A549 (cell line): Measurements from ENCODE around the gene MYH8.

Experiments
- CHD4 ChIP-seq: fragments of 200-600 bp; sonication (generic); IDR thresholded peaks from 2 replicates; pipeline ENCODE4 v1.6.1; 2016; ENCODE audit warnings: antibody characterized with exemption, mild to moderate bottlenecking, borderline replicate concordance
- CTCF ChIP-seq: fragments of >200 bp; sonication (Bioruptor Twin); formaldehyde crosslinking; IDR thresholded peaks from 3 replicates; pipeline ENCODE4 v1.5.1; 2016
- MAZ ChIP-seq: fragments of 150-350 bp; IDR thresholded peaks from 2 replicates; pipeline ENCODE4 v1.6.1; 2014; ENCODE audit warnings: antibody characterized with exemption, low read depth, low read length, borderline replicate concordance

GRCh38 chr17:10420811-10421210, 939 bp downstream of the MYH8 start:
- TF ChIP-seq CHD4 (no peak), MAZ (no peak), CTCF (no peak)
